ENCODE data around the gene HRCT1.
"Not testable (repeated sequence)": the region's sequence is repeated elsewhere in the genome, so short reads cannot be mapped to it uniquely, and the experiment has no call there.

The HRCT1 gene

GRCh38 chr9:35919212-35920008 is 13.4 kb downstream of the HRCT1 start:
- no peak for DNase-seq

GRCh38 chr9:35920051-35920620 is 14.1 kb downstream of the HRCT1 start:
- DNase-seq, result no peak

GRCh38 chr9:35923598-35923926 is 17.6 kb downstream of the HRCT1 start:
- DNase-seq, result no peak

GRCh38 chr9:35923927-35924763 is 18.1 kb downstream of the HRCT1 start:
- DNase-seq, result no peak

DNA sequence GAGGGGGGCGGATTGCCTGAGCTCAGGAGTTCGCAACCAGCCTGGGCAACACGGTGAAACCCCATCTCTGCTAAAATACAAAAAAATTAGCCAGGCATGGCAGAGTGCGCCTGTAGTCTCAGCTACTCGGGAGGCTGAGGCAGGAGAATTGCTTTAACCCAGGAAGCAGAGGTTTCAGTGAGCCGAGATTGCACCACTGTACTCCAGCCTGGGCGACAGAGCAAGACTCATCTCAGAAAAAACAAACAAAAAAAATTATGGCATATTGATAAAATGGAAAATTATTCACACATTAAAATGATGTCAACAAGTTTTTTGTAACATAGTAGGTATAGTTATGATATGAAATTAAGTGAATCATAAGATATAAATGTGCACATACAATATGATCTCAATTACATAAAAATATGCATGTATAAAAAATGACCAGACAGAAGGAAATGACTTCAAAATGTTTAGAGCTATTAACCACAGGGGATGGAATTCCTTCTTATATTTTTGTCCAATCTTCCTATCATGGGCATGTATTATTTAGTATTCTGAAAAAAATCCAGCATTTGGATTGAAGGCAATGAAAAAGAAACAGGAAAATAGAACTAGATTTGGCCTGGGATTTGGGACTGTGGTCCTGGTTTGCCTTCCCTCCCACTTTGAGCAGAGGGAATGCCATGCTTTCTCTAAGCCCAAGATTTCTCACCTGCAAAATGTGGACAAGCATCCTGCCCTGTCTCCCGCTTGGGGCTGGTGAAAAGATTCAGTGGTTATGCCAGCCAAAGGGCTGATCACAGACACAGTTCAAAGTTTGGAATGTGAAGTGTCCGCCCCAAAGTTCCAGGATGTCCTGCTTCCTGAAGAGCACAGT is 22.8 kb downstream of the HRCT1 start:
- DNase-seq, result no peak

- DNase-seq, result no peak
Observed at GRCh38 chr9:35929453-35929718, 23.4 kb downstream of the HRCT1 start.

DNA sequence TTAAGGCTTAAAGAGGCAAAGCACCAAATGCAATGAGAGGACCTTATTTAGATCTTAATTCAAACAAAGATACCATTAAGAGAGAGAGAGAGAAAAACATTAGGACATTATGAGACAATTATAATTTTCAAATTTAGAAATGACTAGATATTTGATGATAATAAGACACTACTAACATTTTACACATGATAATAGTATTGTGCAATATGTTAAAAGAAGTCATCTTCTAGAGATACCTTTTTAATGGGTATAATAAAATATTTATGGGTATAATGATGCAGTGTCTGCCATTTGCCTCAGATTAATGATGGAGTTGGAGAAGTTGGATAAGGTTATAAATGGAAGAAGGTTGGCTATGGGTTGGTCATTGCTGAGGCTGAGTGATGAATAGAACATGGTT is 24.5 kb downstream of the HRCT1 start:
- DNase-seq, result no peak

DNA sequence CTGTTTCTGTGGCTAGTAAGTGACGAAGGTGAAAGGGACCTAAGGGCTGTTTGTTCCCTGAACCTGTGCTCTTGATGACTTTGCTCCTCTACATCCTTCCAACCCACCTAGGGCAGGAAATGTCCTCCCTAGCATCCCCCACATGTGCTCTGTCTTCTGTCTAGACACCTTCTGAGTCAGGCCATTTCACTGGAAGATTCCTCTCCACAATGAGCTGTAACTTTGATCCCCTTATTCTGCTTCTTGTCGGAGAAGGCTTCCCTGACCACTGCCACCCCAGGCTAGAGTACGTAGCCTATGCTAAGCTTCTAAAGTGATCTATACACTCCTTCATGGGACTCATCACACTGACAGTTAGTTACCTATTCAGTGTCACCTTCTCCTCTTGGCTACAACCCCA is 25.0 kb downstream of the HRCT1 start:
- no peak for DNase-seq

- no peak for DNase-seq
Observed at GRCh38 chr9:35932735-35933134, 26.7 kb downstream of the HRCT1 start.

DNA sequence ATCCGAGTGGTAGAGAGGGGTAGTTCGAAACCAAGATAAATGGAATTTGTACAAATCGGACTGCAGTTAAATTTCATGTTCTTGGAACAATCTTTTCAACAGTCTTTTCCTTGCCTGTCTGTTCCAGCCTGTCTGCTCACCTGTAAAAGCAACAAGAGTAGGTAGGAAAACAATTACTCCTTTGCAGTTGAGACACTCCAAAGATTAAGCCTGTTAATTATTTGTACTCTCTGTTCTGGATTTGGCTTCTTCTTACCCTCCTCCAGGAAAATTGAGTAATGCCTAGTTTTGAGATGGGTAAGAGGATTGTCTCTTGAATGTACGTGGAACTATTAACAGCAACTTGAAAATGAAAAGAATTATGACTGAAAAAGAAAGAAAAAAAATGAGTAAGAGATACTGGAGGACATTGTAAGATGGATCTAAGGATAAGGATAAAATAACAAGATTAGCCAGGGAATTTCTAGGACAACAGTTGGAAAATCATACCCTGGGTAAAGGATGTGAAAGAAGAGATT is 27.6 kb downstream of the HRCT1 start:
- DNase-seq, result no peak

DNA sequence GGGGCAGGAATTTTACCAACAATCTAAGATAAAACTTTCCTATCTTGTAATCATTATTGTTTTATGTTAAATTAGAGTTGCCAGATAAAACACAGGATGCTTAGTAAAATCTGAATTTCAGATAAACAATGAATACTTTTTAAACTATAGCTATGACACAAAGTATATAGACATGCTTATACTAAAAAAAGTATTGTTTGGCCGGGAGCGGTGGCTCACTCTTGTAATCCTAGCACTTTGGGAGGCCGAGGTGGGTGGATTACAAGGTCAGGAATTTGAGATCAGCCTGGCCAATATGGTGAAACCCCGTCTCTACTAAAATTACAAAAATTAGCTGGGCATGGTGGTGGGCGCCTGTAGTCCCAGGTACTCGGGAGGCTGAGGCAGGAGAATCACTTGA is 28.1 kb downstream of the HRCT1 start:
- not testable (repeated sequence) for DNase-seq

DNA sequence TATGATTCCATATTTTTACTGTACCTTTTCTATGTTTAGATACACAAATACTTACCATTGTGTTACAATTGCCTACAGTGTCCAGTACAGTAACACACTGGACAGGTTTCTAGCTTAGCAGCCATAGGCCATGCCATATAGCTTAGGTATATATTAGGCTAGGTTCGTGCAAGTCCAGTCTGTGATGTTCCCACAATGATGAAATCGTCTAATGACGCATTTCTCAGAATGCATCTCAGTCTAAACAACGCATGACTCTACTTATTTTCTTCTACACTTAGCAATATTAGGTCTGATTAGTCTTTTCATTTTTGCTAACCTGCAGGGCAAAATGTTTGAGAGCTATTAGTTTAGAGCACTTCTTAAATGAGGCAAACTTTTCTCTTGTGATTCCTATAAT is 29.3 kb downstream of the HRCT1 start:
- no peak for DNase-seq

DNA sequence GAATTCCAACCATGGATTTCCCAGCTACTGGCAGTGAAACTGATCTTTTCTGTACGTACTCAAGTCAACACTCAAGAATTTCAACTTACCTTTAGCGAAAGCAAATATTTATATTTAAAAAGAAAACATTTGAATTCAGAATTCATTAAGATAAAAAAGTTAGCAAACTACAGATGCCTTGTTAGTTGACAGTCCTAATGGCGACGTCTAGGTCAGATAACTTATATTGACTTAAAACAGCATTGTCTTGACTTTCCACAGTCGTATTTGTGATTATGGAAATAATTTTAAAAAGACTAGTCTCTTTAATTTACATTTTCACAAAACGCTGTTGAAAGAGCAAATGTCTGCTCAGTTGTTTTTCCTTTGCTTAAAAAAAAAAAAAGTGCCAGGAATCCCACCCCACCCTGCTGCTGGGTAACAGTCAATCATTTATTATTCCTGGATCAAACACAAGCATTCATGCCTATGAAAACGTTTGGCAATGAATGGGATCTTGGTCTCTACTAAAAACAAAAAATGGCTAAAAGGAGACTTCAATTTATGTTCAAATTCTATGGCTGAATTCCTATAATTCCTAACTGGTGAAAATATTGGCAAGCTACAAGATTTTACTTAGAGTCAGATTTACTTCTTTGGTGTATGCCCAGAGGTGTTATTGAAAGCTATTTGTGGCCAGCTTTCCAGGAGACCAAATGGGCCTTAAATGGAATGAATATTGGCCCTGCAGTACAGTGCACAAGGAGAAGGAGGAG is 29.9 kb downstream of the HRCT1 start:
- no peak for DNase-seq

- DNase-seq, result no peak
Observed at GRCh38 chr9:35937227-35937626, 31.2 kb downstream of the HRCT1 start.

- DNase-seq, result no peak
Observed at GRCh38 chr9:35938474-35939356, 32.7 kb downstream of the HRCT1 start.

DNA sequence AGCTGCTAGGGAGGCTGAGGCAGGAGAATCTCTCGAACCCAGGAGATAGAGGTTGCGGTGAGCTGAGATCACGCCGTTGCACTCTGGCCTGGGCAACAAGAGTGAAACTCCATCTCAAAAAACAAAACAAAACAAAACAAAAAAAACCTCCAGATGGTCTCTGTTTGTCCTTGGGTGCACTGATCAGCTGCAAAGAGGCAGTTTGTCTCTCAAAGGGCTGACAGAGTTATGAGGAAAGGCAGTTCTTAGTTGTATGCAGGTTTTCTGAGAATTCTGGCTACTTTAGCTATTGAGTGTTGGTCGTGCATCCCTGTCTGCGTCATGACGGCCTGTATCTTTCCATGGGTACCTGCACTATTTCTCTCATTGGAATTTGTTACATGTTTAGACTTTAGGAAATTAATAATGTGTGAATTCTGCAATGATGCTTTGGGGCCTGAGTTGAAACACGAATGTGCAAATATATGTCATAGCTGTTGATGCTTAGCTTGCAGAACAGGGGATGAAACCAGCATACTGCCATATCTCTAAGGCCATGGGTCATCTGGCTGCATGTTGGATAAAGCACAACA is 33.8 kb downstream of the HRCT1 start:
- no peak for DNase-seq

DNA sequence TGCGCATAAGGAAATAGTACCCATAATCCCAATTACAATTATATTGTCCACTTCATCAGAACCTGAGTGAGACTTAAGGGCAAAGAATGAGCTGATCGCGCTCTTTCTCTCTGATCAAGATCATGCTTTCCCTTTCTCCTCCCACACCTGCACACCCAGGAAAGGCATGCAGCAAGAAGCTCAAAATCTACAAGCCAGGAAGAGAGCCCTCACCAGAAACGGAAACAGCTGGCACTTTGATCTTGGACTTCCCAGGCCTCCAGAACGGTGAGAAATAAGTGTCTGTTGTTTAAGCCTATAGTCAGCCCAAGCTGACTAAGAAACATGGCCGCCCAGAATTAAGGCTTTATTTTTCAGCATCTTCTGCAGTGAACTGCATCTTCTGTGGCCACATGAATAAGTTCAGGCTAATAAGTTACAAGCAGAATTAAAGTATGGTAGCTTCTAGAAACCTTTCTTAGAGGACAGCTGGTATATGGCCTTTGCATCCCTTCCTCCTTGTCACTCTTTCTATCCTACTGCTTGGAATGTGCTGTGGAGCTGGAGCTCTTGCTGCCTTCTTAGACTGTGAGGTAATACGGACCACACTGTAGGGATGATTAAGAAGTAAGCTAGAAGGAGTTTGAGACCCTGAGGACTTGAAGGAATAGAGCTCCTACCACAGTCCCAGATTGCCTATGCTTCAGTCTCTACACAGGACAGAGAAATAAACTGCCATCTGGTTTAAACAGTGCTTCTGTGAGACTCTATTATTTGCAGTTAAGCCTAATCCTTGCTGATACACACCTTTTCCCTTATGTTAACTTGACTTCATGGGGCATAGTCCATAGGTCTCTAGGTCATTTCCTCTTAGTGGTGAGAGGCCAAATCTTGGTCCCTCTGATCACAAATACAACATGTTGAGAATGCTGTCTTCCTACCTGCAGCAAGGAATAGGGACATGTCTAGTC is 34.7 kb downstream of the HRCT1 start:
- DNase-seq, result no peak

GRCh38 chr9:35942286-35942685 is 36.3 kb downstream of the HRCT1 start:
- DNase-seq, result no peak

DNA sequence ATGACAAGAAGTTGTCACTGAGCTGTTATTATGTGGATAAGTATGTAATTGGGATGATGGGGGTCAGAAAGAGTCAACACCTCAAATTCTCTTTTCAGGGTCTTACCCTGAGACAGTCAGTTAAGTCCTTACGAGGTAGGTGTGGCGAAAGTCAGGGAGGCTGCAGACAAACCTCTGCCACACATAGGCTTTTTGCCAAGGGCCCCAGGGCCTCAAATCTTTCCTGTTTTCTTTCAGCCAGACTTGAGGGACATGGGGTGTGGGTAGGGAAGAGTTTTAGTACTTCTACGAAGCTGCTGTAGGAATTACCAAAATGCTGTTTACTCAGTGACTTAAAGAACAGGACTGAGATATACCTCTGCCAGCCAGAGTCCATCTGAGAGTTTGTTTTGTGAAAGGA is 38.2 kb downstream of the HRCT1 start:
- no peak for DNase-seq

GRCh38 chr9:35944841-35945240 is 38.8 kb downstream of the HRCT1 start:
- DNase-seq, result no peak
